GM06990 (cell line): ENCODE data around the gene HPCAL1.

Source experiments
- DNase-seq: peaks from one replicate; pipeline ENCODE4 v3.0.0-alpha.2; 2011; ENCODE audit not compliant: insufficient read length; ENCODE audit errors: extremely low read depth
- H3K27me3 ChIP-seq: replicated peaks from 2 replicates; pipeline ENCODE4 v1.6.0; 2011; ENCODE audit warnings: low read length; ENCODE audit not compliant: control insufficient read depth, insufficient read depth
- H3K36me3 ChIP-seq: 2 replicates; pipeline ENCODE4 v1.5.1; 2011; ENCODE audit warnings: low read length; ENCODE audit not compliant: control insufficient read depth, insufficient read depth
- H3K4me3 ChIP-seq: replicated peaks from 2 replicates; pipeline ENCODE4 v1.5.1; 2011; ENCODE audit warnings: low read depth, mild to moderate bottlenecking, control low read depth, low read length
- TF ChIP-seq, protein P1 (sequence below): IDR thresholded peaks from 2 replicates; pipeline ENCODE4 v1.5.1; 2011; ENCODE audit warnings: low read length, control low read depth, mild to moderate bottlenecking, inconsistent platforms; ENCODE audit not compliant: insufficient read depth, poor library complexity, severe bottlenecking

The HPCAL1 gene

DNA sequence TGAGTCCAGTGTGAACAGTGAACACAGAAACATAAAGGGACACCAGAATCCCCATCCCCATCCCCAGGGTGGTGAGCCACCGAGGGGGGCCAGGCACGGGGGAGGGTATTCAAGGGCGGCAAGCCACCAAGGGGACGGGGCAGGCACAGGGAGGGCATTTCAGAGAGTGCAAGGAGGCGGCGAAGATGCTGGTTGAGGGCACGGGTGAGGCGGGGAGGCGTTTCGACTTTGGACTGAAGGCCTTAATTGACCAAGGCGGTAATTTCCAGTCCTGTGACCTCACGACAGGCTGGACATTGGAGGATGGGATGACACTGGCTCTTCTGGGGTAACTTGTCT, 75.0 kb downstream of the HPCAL1 start:
- DNase-seq, result no peak
- Histone ChIP-seq H3K36me3 (no peaks in the 10 kb centered on the region), H3K27me3 (no peaks in the 10 kb centered on the region; the same call in 1 of the 2 replicates), H3K4me3 (no peak overlapping the region)
- TF ChIP-seq, protein P1, sequence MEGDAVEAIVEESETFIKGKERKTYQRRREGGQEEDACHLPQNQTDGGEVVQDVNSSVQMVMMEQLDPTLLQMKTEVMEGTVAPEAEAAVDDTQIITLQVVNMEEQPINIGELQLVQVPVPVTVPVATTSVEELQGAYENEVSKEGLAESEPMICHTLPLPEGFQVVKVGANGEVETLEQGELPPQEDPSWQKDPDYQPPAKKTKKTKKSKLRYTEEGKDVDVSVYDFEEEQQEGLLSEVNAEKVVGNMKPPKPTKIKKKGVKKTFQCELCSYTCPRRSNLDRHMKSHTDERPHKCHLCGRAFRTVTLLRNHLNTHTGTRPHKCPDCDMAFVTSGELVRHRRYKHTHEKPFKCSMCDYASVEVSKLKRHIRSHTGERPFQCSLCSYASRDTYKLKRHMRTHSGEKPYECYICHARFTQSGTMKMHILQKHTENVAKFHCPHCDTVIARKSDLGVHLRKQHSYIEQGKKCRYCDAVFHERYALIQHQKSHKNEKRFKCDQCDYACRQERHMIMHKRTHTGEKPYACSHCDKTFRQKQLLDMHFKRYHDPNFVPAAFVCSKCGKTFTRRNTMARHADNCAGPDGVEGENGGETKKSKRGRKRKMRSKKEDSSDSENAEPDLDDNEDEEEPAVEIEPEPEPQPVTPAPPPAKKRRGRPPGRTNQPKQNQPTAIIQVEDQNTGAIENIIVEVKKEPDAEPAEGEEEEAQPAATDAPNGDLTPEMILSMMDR, result no peak

DNA sequence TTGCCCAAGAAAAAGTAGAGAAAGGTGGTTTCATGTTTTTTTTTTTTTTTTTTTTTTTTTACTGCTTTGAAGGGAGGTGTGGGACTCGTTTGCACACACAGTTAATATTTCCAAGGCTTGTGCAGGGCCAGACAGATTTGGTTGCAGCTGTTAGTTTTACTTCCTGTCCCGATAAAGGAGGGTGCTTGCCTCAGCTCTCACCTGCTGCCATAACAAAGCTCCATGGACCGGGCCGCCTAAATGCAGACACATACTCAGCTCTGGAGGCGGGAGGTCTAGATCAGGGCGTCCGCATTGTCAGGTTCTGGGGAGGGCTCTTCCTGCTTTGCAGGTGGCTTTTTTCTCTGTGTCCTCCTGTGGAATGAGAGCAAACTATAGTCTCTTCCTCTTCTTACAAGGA, 75.5 kb downstream of the HPCAL1 start:
- TF ChIP-seq, protein P1, result no peak
- no peaks in the 10 kb centered on the region; the same call in 1 of the 2 replicates for H3K27me3 ChIP-seq
- no peaks in the 10 kb centered on the region for H3K36me3 ChIP-seq
- no peak overlapping the region for H3K4me3 ChIP-seq
- DNase-seq, result peak; percentile 56

DNA sequence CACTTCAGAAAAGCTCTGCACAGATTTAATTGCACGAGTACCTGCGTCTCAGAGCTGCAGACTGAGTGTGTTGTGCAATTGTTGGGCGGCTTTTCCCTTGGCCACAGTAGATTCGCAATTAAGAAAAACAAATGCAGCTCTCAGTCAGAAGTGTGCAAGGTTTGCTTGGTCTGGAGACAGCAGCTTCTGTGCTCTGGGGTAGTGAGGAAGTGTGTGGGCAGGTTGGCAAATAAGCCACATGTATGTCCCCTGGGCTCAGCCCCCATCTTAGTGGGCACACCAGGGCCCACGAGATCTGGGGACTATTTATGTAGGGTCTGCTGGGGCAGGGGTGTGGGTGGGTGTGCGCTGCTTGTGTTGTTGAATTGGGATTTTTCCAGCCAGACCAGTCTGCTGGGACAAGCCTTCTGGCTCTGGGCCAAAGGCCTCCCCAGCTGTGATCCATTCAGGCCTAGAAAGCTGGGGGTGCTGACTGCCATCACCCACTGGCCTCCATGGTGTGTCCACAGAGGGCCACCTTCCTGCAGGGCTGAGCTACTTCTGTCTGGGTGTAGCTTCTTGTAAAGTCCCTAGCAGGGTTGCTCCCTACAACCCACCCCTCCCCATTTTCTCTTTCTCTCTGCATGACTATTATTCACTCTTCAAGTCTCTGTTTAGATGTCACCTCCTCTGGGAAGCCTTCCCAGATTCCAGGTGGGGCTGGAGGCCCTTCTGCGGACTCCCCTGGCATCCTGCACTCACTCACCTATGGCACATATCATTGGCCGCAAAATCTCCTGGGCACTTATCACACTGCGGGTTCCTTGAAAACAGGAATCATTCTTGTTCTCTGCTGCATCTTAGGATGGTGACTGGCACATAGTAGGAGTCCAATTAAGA, 77.6 kb downstream of the HPCAL1 start:
- TF ChIP-seq, protein P1, result no peak
- H3K4me3 ChIP-seq, result no peak overlapping the region
- no peak for DNase-seq
- H3K36me3 ChIP-seq, result no peaks in the 10 kb centered on the region
- H3K27me3 ChIP-seq, result no peaks in the 10 kb centered on the region; the same call in 1 of the 2 replicates

DNA sequence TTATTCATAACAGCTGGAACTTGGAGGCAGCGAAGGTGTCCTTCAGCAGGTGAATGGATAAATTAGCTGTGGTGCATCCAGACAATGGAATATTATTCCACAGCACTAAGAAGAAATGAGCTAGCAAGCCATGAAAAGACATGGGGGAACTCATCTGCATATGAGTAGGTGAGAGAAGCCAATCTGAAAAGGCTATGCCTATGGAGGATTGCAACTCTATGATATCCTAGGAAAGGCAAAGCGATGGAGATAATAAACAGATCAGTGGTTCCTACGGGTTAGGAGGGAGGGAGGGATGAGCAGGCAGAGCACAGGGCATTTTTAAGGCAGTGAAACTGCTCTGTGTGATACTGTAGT, 79.3 kb downstream of the HPCAL1 start:
- no peaks in the 10 kb centered on the region for H3K36me3 ChIP-seq
- H3K27me3 ChIP-seq, result no peaks in the 10 kb centered on the region; the same call in 1 of the 2 replicates
- no peak overlapping the region for H3K4me3 ChIP-seq
- DNase-seq, result no peak
- TF ChIP-seq, protein P1, result no peak

DNA sequence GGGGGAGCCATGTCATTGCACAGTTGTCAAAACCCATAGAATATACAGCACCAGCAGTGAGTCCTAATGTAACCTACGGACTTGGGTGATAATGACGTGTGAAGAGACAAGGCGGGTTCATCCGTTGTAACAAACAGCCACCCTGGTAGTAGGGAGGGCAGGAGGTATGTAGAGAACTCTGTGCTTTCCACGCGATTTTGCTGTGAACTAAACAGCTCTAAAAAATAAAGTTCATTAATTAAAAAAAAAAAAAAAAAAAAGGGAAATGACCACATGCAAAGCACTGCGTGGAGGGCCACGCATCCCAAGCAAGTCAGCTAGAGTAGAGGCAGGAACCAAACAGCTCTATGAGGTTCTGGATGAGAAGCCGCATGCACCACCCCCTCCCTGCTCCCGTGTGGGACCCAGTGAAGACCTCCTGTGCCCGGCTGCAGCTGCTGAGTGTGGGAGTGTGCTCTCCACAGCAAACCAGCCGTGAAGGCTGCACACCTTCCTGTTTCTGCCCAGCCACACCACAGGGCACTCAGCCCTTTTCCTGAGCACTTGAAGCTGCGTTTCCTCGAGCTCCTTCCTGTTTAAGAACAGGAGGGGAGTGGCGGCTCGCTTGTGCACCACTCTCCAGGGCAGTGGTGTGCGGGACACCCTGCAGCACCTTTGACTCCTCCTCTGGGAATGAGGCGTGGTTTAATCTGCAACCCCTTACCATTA, 79.8 kb downstream of the HPCAL1 start:
- Histone ChIP-seq H3K36me3 (no peaks in the 10 kb centered on the region), H3K4me3 (no peak overlapping the region; the same call in 1 of the 2 replicates), H3K27me3 (no peaks in the 10 kb centered on the region; the same call in 1 of the 2 replicates)
- TF ChIP-seq, protein P1, result no peak
- DNase-seq, result peak; percentile 63
